DMS 273 treated with DMSO at 0.1 percent for 48 hours (cell line): ENCODE measurements around the gene TIGD1.

Source experiments
- DNase-seq: peaks from one replicate; lab custom pipeline; 2025; lab: John Stamatoyannopoulos, UW

Gene TIGD1

DNA sequence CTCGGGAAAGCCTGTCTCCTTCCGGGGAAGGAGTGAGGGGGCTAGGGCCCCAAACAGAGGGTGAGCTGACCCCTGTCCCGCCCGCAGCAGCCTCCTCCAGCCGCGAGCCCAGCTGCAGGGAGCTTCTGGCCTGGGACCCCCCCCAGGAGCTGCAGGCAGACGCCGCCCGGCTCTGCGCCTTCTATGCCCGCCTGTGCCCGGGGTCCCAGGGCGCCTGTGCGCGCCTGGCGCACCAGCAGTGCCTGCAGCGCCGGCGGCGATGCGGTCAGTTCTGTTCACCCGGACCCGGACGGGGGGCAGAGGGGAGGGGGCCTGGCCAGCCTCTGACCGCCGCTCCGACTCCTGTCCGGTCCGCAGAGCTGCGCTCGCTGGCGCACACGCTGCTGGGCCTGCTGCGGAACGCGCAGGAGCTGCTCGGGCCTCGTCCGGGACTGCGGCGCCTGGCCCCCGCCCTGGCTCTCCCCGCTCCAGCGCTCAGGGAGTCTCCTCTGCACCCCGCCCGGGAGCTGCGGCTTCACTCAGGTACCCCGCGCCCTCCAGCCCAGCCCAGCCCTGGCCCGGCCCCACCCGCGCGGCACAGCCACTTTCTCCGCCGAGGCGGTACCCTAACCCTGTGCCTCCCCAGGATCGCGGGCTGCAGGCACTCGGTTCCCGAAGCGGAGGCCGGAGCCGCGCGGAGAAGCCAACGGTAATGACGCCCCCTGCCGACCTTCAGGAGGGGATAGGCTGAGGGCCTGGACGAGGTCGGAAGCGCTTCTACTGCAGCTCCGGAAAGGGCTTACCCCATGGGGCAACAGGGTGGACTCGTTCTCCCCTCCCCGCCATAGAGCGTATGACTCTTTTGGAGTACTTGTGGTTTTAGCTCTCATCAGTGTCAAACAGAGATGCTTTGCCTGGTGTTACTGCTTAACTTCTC is 26.4 kb downstream of the TIGD1 start:
- DNase-seq: no peak

- no peak for DNase-seq
Observed at GRCh38 chr2:232523402-232523681, 27.0 kb downstream of the TIGD1 start.

GRCh38 chr2:232522623-232523401 is 27.5 kb downstream of the TIGD1 start:
- DNase-seq: no peak

GRCh38 chr2:232521959-232522622 is 28.3 kb downstream of the TIGD1 start:
- DNase-seq: no peak

GRCh38 chr2:232521098-232521497 is 29.3 kb downstream of the TIGD1 start:
- DNase-seq: no peak

- DNase-seq: no peak
Observed at GRCh38 chr2:232520489-232520888, 29.9 kb downstream of the TIGD1 start.

- DNase-seq: no peak
Observed at GRCh38 chr2:232519581-232520438, 30.5 kb downstream of the TIGD1 start, which contains the start of gene PRSS56. TSS of gene PRSS56 (plus strand) at chr2:232520388. CDS start at chr2:232520599, 211 bp downstream.

GRCh38 chr2:232518844-232519243 is 31.5 kb downstream of the TIGD1 start:
- no peak for DNase-seq

DNA sequence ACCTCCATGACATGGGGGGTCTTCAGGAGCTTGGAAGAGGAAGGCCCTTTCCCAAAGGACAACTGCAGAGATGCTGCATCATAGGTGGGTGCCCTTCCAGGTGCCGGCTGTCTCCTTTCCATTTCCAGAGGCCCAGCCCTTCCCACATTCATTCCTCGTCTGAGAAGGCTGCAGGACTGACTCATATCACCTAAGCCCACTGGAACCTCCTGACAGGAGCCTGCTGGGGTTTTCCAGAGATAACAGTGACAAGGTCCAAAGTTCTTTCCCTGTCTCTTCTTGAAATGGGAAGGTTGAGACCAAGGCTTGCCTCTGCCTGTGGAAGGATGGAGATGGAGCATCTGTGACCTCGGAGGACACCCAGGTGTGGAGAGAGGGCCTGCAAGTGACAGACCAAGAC is 33.8 kb downstream of the TIGD1 start:
- DNase-seq: no peak

- DNase-seq: no peak
Observed at GRCh38 chr2:232515639-232516038, 34.7 kb downstream of the TIGD1 start.

- no peak for DNase-seq
Observed at GRCh38 chr2:232513353-232513752, 37.0 kb downstream of the TIGD1 start.

- no peak for DNase-seq
Observed at GRCh38 chr2:232512602-232513001, 37.8 kb downstream of the TIGD1 start.

- DNase-seq: no peak
Observed at GRCh38 chr2:232511336-232511890, 38.9 kb downstream of the TIGD1 start.

DNA sequence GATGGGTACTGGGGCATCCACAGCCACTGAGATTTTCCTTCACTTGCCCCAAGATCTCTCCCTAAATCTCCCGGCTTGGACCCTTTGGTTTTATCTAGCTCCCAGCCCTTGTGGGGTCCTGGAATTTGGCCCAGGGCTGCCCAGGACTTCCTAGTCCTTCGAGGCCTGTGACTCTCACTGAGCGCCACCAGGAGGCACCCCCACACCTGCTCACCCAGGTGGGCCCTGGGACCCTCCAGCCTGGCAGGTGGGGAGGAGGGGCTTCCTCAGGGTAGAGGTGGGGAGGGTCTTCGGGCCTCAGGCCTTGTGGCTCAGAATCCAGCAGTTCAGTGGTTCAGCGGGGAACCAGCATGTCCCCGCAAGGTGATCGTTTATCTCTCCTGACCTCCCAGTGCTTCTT is 42.1 kb downstream of the TIGD1 start:
- no peak for DNase-seq

DNA sequence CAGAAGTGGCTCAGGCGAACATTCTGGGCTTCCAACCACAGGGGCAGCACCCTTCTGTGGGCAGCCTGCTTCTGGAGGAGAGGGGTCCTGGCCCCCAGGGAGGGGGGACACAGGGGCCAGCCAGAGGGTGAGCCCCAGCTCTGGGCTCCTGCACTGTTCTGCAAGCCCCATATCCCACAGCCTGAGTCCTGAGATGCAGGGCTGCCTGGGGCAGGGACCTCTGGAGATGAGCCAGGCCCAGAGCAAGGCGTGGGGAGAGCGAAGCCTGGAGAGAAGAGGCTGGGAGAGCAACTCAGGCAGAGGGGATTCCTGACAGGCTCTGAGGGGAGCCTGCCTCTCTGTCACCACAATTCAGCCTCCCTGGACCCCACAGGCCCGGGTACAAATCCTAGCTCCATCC is 43.6 kb downstream of the TIGD1 start:
- DNase-seq: no peak

- DNase-seq: no peak
Observed at GRCh38 chr2:232505856-232506255, 44.5 kb downstream of the TIGD1 start.

- DNase-seq: no peak
Observed at GRCh38 chr2:232504438-232504837, 45.9 kb downstream of the TIGD1 start.

GRCh38 chr2:232503809-232504323 is 46.5 kb downstream of the TIGD1 start:
- no peak for DNase-seq

GRCh38 chr2:232502911-232503808 is 47.2 kb downstream of the TIGD1 start:
- no peak for DNase-seq

DNA sequence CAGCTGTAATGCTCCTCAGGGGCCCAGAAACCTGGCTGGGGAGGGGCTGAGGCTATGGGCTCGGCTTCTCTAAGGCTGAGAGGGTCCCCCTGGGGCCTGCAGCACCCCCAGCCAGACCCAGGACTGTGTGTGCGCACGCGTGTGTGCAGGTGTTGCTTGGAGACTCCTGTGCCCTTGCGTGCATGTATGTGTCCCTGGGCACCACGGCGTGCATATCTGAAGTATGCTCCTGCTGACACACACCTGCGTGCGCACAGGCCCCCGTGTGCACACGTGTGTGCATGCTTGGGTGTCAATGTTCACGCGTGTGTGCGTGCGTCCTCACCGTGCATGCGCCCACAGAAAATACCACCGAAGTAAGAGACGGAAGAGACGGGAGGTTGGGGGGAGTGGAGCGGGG is 47.8 kb downstream of the TIGD1 start:
- no peak for DNase-seq
